ENCODE data around the gene KIF26A. TPM values are rescaled to one million over a fixed set of nuclear protein-coding genes. Genes with fewer than 3 reads are reported as not detected.

The KIF26A gene
- total RNA-seq, 2 donors from 2014 or later = 1.1 to 1.6 TPM

- Mint-ChIP-seq H3K36me3 (ENCODE audit: low read depth) (no peaks in the 10 kb centered on the region), H3K4me1 (no peaks in the 10 kb centered on the region), H3K27me3 (peaks cover 21% of the 10 kb centered on the region), H3K9me3 (no peaks in the 10 kb centered on the region), H3K27ac (no peak overlapping the region), H3K4me3 (peak overlapping the region; percentile 30)
- no peak for ATAC-seq (replicated peaks)
These were observed 23.2 kb upstream of the KIF26A start for GRCh38 chr14:104115131-104115600.

- Mint-ChIP-seq H3K36me3 (ENCODE audit: low read depth) (no peaks in the 10 kb centered on the region), H3K4me1 (no peaks in the 10 kb centered on the region), H3K4me3 (peak overlapping the region; percentile 30), H3K27ac (no peak overlapping the region), H3K9me3 (no peaks in the 10 kb centered on the region), H3K27me3 (peaks cover 28% of the 10 kb centered on the region)
- no peak for ATAC-seq (replicated peaks)
These were observed 22.6 kb upstream of the KIF26A start for GRCh38 chr14:104115691-104116287.

DNA sequence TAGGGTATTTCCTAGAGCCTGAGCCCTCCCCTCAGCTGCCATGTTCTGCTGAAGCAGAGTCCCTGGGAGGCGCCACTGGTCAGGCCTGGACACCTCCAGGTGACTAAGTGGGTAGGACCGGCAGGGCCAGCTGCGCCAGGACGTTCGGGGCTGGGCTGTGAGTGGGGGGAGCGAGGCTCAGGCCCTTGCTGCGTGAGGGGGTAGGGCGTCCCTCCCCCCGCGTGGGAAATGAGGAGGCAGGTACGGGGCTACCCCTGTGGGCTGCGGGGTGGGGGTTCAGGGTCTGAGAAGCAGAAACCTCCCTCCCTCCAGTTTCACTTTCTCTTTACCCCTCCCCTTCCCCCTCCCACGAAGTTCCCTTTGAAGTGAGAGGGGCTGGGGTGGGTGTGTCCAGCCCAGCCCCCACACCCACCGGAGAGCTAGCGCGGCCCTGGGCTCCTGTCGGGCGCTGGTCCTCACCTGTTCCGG is 22.1 kb upstream of the KIF26A start:
- H3K27ac Mint-ChIP-seq = no peak overlapping the region
- peaks cover 29% of the 10 kb centered on the region for H3K27me3 Mint-ChIP-seq
- H3K4me1 Mint-ChIP-seq = no peaks in the 10 kb centered on the region
- H3K36me3 Mint-ChIP-seq (ENCODE audit: low read depth) = no peaks in the 10 kb centered on the region
- peak; percentile 5 for ATAC-seq (replicated peaks)
- H3K4me3 Mint-ChIP-seq = peak overlapping the region; percentile 30
- no peaks in the 10 kb centered on the region for H3K9me3 Mint-ChIP-seq

- Mint-ChIP-seq H3K36me3 (ENCODE audit: low read depth) (no peaks in the 10 kb centered on the region), H3K9me3 (no peaks in the 10 kb centered on the region), H3K4me3 (no peak overlapping the region), H3K27ac (no peak overlapping the region), H3K4me1 (no peaks in the 10 kb centered on the region), H3K27me3 (peaks cover 29% of the 10 kb centered on the region)
- peak; percentile 72 for ATAC-seq (replicated peaks)
These were observed 21.5 kb upstream of the KIF26A start for GRCh38 chr14:104116756-104117340.

DNA sequence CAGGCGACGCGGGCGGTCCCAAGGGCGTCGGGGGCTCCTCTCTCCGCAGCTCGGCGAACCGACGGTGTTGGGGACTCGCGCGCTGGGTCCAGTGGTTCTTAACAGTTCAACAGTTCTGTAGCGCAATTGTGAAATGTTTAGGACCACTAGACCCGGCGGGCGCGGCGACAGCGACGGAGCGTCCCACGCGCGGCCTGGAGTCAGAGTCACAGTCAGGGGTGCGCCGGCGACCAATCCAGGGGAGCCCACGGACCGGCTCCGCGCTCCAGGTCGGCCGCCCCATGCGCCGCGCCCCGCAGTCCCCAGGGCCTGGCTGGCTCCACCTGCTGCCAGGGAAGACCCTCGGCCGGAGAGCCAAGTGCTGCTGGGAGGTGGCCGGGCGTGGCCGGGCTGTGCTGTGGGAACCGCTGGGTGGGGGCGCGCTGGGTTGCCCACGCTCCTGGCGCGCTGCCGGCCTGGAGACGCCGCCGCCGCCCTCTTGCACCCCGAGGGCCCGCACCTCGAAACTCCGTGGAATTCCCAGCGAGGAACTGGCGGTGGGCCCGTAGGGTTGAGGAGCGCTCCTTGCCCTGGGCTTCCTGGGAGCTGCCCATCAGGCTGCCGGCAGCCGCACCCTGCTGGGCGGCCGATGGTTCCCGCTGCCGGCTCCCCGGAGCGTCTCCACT is 20.9 kb upstream of the KIF26A start:
- no peaks in the 10 kb centered on the region for H3K9me3 Mint-ChIP-seq
- H3K36me3 Mint-ChIP-seq (ENCODE audit: low read depth) = no peaks in the 10 kb centered on the region
- H3K4me1 Mint-ChIP-seq = no peaks in the 10 kb centered on the region
- peaks cover 29% of the 10 kb centered on the region for H3K27me3 Mint-ChIP-seq
- H3K27ac Mint-ChIP-seq = no peak overlapping the region
- H3K4me3 Mint-ChIP-seq = no peak overlapping the region
- no peak for ATAC-seq (replicated peaks)

- H3K9me3 Mint-ChIP-seq = no peaks in the 10 kb centered on the region
- ATAC-seq (replicated peaks) = no peak
- no peak overlapping the region for H3K4me3 Mint-ChIP-seq
- H3K27me3 Mint-ChIP-seq = peaks cover 29% of the 10 kb centered on the region
- H3K4me1 Mint-ChIP-seq = no peaks in the 10 kb centered on the region
- no peak overlapping the region for H3K27ac Mint-ChIP-seq
- no peaks in the 10 kb centered on the region for H3K36me3 Mint-ChIP-seq (ENCODE audit: low read depth)
These were observed 20.2 kb upstream of the KIF26A start for GRCh38 chr14:104118006-104118844.

GRCh38 chr14:104119119-104119487 is 19.3 kb upstream of the KIF26A start:
- Mint-ChIP-seq H3K27me3 (peaks cover 34% of the 10 kb centered on the region), H3K27ac (no peak overlapping the region), H3K4me3 (no peak overlapping the region), H3K9me3 (peaks cover 3% of the 10 kb centered on the region), H3K36me3 (ENCODE audit: low read depth) (no peaks in the 10 kb centered on the region), H3K4me1 (no peaks in the 10 kb centered on the region)
- no peak for ATAC-seq (replicated peaks)

GRCh38 chr14:104119488-104120251 is 18.7 kb upstream of the KIF26A start:
- no peak for ATAC-seq (replicated peaks)
- Mint-ChIP-seq H3K27me3 (peaks cover 35% of the 10 kb centered on the region), H3K36me3 (ENCODE audit: low read depth) (no peaks in the 10 kb centered on the region), H3K9me3 (peaks cover 5% of the 10 kb centered on the region), H3K4me1 (no peaks in the 10 kb centered on the region), H3K27ac (no peak overlapping the region), H3K4me3 (no peak overlapping the region)

DNA sequence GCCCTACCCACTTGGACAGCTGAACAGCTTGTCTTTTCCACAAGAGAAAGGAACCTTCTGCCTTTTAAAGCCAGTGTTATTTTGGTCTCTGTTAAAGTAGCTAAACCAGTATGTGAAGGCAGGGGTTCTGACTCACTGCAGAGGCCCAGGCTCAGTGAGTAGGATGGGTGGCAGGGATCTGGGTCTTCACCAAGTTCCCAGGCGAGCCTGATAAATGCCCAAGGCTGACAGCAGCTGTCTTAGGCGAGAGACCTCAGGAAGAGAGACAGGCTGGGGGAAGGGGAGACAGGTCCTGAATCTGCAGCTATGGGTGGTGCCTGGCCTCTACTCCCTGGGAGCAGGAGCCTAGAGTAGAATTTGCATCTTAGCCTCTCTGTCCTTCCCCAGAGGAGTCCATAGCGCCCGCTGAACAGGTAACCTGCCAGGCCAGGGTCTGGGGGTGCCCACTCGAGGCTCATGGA is 18.1 kb upstream of the KIF26A start:
- Mint-ChIP-seq H3K36me3 (ENCODE audit: low read depth) (no peaks in the 10 kb centered on the region), H3K27me3 (peaks cover 32% of the 10 kb centered on the region), H3K4me3 (no peak overlapping the region), H3K4me1 (no peaks in the 10 kb centered on the region), H3K27ac (no peak overlapping the region), H3K9me3 (peaks cover 8% of the 10 kb centered on the region)
- ATAC-seq (replicated peaks) = no peak

- H3K36me3 Mint-ChIP-seq (ENCODE audit: low read depth) = no peaks in the 10 kb centered on the region
- no peak for ATAC-seq (replicated peaks)
- H3K4me1 Mint-ChIP-seq = no peaks in the 10 kb centered on the region
- H3K9me3 Mint-ChIP-seq = peaks cover 9% of the 10 kb centered on the region
- peaks cover 28% of the 10 kb centered on the region for H3K27me3 Mint-ChIP-seq
- no peak overlapping the region for H3K4me3 Mint-ChIP-seq
- H3K27ac Mint-ChIP-seq = no peak overlapping the region
These were observed 17.2 kb upstream of the KIF26A start for GRCh38 chr14:104121142-104121541.

DNA sequence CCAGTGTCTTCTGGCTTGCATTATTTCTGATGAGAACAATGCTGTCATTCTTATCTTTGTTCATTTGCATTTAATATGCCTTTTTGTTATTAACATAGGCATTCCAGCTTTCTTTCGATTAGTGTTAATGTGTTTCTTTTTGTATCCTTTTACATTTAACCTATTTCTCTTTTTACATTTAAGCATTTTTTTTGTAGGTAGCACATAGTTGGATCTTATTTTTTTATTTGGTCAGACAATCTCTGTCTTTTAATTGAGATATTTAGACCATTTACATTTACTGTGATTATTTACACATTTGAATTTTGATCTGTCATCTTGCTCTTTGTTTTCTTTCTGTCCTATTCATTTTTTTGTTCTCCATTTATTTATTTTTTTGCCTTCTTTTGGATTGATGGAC is 14.5 kb upstream of the KIF26A start:
- H3K27ac Mint-ChIP-seq = no peak overlapping the region
- H3K4me3 Mint-ChIP-seq = no peak overlapping the region
- peaks cover 17% of the 10 kb centered on the region for H3K9me3 Mint-ChIP-seq
- peaks cover 32% of the 10 kb centered on the region for H3K27me3 Mint-ChIP-seq
- no peak for ATAC-seq (replicated peaks)
- H3K4me1 Mint-ChIP-seq = no peaks in the 10 kb centered on the region
- H3K36me3 Mint-ChIP-seq (ENCODE audit: low read depth) = no peaks in the 10 kb centered on the region

- Mint-ChIP-seq H3K9me3 (peaks cover 26% of the 10 kb centered on the region), H3K27ac (no peak overlapping the region), H3K27me3 (peaks cover 37% of the 10 kb centered on the region), H3K4me1 (no peaks in the 10 kb centered on the region), H3K4me3 (no peak overlapping the region), H3K36me3 (ENCODE audit: low read depth) (no peaks in the 10 kb centered on the region)
- no peak for ATAC-seq (replicated peaks)
These were observed 13.4 kb upstream of the KIF26A start for GRCh38 chr14:104125011-104125410.

DNA sequence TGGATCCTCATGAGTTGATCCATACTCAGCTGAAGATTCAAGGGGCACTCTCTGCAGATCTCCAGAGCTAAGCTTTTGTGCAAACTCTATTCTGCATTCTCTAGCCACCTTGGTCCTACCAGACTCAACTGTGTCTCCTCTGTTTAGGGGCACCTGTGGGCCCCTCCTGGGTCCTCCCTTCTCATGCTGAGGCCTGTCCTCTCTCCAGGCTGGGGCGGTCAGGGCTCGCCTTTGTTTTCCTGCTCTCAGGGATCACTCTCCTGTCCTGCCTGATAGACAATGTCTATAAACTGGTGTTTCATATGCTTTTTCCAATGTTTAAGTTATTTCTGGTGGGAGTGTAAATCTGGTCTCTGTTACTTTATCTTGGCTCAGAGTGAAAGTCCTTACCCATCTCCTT is 11.6 kb upstream of the KIF26A start:
- Mint-ChIP-seq H3K27ac (no peak overlapping the region), H3K36me3 (ENCODE audit: low read depth) (no peaks in the 10 kb centered on the region), H3K27me3 (peaks cover 32% of the 10 kb centered on the region), H3K4me1 (no peaks in the 10 kb centered on the region), H3K9me3 (peaks cover 27% of the 10 kb centered on the region), H3K4me3 (no peak overlapping the region)
- no peak for ATAC-seq (replicated peaks)

DNA sequence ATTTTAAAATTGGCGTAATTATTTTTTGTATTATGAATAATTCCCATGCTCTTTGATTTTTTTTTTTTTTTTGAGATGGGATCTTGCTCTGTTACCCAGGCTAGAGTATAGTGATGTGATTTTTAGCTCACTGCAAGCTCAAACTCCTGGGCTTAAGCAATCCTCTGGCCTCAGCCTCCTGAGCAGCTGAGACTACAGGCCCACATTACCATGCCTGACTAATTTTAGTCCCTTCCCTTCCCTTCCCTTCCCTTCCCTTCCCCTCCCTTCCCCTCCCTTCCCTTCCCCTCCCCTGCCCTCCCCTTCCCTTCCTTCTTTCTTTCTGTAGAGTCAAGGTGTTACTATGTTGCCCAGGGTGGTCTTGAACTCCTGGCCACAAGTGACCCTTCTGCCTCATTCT is 9.4 kb upstream of the KIF26A start:
- Mint-ChIP-seq H3K9me3 (peaks cover 25% of the 10 kb centered on the region), H3K4me3 (no peak overlapping the region)
- no peak for ATAC-seq (replicated peaks)

More for the DNA sequence above, 9.4 kb upstream of the KIF26A start:
- Mint-ChIP-seq H3K36me3 (ENCODE audit: low read depth) (no peaks in the 10 kb centered on the region), H3K27ac (no peak overlapping the region), H3K4me1 (no peaks in the 10 kb centered on the region), H3K27me3 (peaks cover 38% of the 10 kb centered on the region)

Measured in activated T-helper 17 cell treated with anti-CD3 and anti-CD28 coated beads, Interleukin-2, amount 50 U/mL, for 72 hours (primary cell).